Measurements from ENCODE around the gene E2F6.
A peak's percentile ranks its signal among the peaks of the same experiment; 100 is the strongest.

E2F6 gene

GRCh38 chr2:11492720-11493119, 26.8 kb upstream of the E2F6 start:
- no peak for DNase-seq

- no peak for DNase-seq
Measured at GRCh38 chr2:11492244-11492643, 26.3 kb upstream of the E2F6 start.

GRCh38 chr2:11491348-11491933, 25.5 kb upstream of the E2F6 start:
- DNase-seq = no peak

DNA sequence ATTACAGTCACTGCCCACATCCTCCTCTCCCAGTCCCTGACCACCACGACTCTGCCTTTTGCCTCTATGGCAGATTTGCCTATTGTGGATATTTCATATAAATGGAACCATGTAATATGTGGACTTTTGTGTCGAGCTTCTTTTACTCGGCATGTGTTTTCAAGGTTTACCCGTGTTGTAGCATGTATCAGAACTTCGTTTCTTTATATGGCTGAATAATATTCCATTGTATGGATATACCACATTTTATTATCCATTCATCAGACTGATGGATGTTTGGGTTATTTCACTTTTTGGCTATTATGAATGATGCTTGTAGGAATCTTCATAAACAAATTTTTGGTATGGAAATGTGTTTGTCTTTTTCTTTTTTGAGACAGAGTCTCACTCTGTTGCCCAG, 24.2 kb upstream of the E2F6 start:
- DNase-seq = no peak

GRCh38 chr2:11488809-11489208, 22.8 kb upstream of the E2F6 start:
- DNase-seq = no peak

- DNase-seq = no peak
Measured at GRCh38 chr2:11483806-11484617, 18.1 kb upstream of the E2F6 start.

GRCh38 chr2:11482473-11483035, 16.6 kb upstream of the E2F6 start:
- DNase-seq = no peak

DNA sequence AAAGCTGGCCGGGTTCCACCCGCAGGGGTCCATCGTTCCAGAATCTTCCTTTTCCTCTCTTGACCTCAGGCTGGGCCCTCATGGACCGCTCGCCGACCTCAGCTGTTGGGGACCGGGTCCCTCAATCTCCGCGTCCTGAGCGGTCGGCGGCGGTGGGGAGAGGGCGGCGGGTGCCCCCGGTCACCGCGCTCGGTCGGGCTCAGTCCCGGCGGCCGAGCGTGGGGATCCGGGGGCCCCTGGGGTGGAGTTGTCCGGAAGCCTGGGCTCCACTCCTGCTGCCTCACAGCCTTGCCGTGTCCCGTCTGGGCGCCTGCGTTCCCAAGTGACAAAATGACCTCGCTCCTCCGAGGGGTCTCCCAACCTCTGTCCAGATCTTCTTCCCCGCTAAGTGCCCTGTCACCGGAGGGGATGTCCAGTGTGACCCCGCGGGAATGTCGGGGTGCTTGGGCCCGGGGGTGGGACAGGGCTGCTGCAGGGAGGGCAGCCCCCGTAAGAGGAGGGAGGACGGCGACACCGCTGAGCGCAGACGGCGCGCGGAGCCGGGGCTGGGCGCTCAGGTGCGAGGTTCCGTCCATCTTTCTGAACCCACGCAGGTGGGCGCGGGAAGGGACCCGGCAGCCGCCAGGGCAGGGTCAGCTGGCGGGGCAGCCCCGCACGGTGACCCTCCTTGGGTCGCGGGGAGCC, 16.0 kb upstream of the E2F6 start:
- DNase-seq = no peak

- no peak for DNase-seq
Measured at GRCh38 chr2:11481426-11481788, 15.4 kb upstream of the E2F6 start.

DNA sequence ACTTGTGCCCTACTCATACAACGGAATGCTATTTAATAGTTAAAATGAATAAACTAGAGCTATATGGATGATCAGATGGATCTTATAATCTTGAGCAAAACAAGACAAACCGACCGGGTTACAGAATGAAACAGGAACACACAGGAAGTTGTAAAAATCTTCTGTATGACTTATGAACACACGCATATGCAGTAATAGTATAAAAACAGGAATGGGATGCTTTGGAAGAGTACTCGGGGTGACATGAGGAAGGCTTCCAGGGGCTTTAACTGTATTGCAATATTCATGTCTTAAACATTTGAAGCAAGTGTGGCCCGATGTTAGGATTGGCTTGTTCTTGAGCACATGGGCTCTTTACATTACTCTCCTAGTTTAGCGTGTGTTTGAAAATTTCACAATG, 14.9 kb upstream of the E2F6 start:
- DNase-seq = no peak

GRCh38 chr2:11480406-11480805, 14.4 kb upstream of the E2F6 start:
- no peak for DNase-seq

DNA sequence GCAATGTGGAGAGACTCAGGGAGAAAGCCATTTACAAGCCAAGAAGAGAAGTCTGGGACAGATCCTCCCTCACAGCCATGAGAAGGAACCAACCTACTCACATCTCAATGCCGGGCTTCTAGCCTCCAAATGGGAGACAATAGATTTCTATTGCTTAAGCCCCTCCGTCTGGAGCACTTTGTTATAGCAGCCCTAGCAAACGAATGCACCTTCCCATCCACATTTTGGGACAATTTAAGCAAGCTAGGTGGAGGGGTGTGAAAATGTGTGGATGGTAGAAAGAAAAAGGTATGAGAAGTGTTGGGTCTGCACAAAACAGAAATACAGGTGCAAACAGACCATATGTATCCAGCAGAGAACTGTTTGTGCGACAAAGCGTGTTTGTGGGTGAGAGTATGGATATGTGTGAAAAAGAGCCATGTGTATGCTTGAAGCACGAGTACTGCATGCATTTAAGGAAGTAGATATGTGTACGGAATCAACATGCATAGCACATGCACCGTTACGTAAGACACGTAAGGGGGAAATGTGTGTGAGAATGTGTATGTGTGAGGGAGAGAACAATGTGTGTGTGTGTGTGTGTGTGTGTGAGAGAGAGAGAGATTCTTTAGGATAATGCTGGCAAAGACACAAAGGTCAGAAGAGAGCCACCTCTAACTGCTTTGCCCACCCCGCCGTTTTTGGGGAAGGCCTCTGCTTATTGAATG, 13.1 kb upstream of the E2F6 start:
- DNase-seq = no peak

DNA sequence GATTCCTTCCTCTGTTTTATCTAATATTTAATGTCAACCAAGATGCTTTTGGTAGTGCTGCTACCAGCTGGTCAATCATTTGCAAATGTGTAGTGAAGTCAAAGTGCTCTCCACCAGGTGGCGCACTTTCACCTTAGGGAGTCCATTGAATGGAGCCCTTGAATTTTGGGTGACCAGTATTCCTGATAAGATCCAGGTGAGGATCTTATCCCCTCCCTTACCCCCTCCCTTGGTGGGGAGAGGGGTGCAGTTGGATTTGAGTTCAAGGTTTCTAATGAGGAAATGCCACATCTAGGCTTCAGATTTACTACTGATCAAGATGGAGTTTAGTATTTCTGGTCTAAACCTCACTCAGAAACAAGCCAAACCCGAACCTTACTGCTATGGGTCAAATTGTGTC, 12.0 kb upstream of the E2F6 start:
- DNase-seq = peak; percentile 89

- no peak for DNase-seq
Measured at GRCh38 chr2:11473659-11474433, 7.9 kb upstream of the E2F6 start.

DNA sequence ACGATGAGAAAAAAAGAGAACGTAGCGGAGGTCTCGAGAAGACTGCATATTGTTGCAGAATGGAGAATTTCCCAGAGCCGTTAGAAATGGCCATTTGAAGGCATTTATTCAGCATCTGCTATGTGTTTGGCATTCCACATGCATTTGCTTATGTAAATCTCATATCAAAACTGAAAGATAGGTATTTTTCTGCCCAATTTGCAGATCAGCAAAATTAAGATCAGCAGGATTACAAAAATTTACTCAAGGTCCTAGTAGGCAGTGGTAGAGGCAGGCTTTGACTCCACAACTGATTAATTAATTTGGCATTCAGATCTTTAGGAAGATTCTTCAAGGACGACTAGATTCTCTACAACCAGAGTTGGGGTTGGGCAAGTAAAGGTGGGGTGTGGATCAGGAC, 1.8 kb upstream of the E2F6 start:
- DNase-seq = no peak

DNA sequence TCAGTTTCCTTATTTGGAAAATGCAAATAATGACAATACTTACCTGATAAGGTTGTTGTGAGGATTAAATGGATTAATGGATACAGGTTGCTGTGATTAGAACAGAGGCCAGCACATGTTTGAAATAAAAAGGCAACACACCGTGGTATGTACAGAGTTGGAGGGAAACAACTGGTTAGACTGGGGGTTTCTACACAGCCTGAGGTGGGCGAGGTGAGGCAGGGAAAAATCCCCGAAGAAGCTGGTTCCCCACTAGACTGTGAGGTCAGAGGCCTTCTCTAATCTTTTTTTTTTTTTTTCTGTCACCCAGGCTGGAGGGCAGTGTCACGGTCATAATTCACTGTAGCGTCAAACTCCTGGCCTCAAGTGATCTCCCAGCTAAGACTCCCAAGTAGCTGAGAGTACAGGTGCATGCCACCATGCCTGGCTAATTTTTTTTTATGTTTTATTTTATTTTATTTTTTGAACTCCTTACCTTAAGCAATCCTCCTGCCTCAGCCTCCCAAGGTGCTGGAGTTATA, 1.2 kb upstream of the E2F6 start:
- no peak for DNase-seq

DNA sequence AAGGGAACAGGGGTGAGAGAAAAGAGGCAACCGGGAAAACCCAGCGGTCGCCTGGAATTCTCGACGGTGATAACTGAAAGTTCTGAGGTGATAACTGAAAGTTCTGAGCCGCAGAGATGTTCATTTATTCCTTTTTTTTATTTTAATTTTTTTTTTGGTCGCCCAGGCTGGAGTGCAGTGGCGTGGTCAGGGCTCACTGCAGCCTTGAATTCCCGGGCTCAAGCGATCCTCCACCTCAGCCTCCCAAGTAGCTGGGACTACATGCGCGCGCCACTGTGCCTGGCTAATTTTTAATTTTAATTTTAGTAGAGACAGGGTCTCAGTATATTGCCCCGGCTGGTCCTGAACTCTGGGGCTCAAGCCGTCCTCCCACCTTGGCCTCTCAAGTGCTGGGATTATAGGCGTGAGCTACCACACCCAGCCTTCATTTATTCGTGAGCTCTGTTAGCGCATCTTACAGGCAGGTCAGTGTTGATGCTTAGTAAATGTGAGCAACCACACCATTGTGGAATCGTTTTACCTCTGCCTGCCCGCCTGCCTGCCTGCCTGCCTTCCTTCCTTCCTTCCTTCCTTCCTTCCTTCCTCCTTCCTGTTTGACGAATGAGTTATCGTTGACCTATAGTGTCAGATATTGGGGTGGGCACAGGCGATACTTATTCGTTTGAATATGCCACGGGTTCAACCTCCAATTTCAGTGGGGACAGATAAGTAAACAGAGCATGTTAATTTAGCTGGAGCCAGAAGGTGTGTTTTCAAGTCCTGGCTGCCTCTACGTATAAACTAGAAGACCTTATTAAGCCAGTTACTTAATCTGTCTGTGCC, 557 bp upstream of the E2F6 start:
- no peak for DNase-seq

GRCh38 chr2:11465110-11465484, 864 bp downstream of the E2F6 start:
- no peak for DNase-seq

- no peak for DNase-seq
Measured at GRCh38 chr2:11459816-11460215, 6.1 kb downstream of the E2F6 start.

DNA sequence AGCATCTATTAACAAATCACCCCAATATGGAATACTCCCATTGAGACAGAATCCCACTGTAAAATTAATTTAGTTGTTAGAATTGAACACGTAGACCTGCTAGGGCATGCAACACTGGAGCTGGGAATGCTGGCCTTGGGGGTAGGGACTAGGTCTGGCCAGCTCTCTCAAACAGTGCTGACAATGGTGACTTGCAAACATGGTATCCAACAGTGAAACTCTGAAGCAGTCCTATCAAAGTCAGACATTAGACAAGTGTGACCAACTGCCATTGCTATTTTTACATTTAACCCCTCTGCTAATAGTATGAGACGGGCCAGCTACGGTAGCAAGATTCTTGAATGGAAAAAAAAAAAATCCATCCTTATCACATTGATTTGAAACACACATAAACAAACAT, 7.2 kb downstream of the E2F6 start:
- DNase-seq = no peak

DNA sequence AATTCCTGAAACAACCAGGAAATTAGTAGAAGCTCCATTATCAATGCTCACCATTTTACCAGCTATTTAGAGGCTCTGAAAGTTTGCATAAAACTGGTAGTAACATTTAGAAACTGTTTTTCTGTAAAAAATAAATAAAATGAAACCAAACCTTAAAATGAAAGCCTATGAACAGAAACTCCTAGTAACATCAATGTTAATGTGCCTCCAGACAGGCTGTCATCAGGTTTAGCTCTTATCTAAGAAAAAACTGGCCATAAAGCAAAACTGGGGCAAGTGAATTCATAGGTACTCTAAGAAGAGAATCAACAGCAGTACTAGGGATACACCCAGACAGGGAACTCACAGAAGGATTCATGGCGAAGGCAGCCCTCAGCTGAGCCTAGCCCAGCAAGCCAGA, 8.0 kb downstream of the E2F6 start:
- no peak for DNase-seq

Measured in stimulated activated CD4-positive, alpha-beta T cell treated with anti-CD3 and anti-CD28 coated beads, Interleukin-4, amount 100 ng/mL, for 24 hours (primary cell).